ENCODE data around the gene CHCHD6.

CHCHD6 gene

GRCh38 chr3:126926684-126927400 lies 222.8 kb downstream of the CHCHD6 start:
- no peak for DNase-seq

DNA sequence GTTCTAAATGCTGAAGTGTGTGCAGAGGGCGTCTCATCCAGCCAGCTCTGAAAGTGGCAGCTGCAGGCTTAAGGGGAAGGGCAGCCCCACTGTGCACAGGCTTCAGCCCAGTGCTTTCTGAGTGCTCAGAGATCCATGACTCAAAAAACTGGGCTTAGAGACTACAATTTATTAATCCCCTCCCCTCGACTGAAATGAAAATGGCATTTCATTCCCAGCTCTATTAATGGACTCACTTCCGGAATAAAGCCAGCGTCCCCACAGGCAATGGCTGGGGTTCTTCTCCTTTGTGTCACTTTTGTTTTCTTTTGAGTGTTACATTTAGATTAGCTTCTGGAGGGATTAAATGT lies 223.3 kb downstream of the CHCHD6 start:
- no peak for DNase-seq

- no peak for DNase-seq
Measured at GRCh38 chr3:126927846-126928245, 223.8 kb downstream of the CHCHD6 start.

- no peak for DNase-seq
Measured at GRCh38 chr3:126928921-126929474, 225.0 kb downstream of the CHCHD6 start.

DNA sequence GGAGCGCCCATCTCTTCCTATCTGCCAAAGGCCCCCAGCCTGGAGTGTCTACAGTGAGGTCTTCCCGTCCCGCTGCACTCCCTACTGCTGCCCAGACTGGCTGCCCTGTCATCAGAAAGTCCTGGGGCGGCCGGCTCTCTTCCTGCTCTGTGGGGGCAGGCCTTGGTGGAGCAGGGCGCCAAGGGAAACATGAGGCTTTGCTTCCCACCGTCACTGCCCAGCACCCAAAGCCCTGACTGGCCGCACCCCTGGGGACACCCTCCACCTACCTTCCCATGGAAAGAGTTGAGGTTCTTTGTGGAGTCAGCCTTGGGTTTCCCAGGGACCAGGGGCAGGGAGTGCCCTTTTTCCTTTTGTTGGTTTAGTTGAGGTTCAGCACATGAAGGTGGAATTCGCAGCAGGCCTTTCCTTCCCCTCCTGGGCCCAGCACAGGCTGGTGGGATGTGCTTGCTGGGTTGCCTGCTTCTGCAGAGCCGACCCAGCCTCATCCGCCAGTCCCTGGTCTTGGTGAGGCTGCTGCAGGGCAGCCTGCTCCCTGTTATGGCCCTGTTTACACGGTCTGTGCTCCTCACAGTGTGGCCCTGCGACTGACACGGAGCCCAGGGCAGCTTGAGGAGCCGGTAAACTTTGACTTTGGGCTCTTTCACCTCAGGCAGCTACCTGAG lies 227.0 kb downstream of the CHCHD6 start:
- DNase-seq = no peak

- DNase-seq = no peak
Measured at GRCh38 chr3:126931806-126932187, 227.8 kb downstream of the CHCHD6 start.

DNA sequence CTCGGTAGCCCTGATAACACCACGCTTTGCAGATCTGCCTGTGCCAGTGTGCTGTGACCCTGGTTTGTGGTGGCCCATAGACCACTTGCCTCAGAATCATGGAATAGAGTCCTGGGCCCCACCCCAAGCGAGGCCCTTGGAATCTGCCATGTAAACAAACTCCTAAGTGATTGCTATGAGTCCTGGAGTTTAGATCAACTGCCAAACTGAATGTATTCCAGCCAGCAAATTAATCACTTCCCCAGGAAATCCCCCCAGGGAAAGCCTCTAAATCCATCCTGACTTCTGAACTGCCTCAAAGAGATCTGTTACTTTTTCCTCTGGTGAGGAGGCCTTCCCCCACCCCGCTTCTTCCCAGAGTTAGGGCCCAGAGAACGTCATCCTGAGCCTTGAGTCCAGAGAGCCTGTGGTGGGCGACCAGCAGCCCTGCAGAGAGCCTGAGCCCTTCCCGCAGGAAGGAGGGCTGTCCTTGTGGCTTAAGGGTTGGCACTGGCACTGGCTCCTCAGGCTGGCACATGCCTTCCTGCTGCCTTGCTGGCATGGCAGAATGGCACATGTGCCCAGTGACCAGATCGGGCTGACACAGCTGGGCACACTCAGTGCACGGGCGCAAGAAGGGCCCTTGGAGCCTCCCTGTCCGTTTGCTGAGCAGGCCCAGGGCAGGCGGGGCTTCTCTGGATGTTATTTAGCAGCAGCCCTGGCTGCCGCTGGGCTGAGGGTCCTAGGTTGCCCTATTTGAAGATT lies 228.3 kb downstream of the CHCHD6 start:
- no peak for DNase-seq

DNA sequence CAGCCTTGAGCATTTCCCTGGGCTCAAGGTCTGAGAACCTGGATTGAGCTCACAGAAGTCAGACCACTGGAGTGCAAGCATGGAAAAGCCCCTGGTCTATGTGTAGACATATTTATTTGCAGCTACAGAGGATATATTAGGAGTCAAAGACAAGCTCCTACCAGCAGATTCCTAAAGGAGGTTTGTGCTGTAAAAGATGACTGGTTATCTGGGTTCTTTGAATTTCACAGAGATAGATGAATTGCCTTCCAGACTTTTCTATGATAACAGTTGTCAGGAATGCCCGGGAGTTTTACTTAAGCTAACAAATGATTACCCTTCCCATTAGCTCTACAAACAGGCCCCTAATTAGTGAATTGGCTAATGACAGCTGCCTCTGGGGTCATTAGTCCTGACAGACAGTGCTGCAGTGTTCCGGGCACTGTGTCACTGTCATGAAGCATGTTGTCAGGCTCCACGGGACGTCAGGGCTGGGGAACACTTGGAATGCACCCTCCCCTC lies 230.0 kb downstream of the CHCHD6 start:
- DNase-seq = peak; percentile 46

DNA sequence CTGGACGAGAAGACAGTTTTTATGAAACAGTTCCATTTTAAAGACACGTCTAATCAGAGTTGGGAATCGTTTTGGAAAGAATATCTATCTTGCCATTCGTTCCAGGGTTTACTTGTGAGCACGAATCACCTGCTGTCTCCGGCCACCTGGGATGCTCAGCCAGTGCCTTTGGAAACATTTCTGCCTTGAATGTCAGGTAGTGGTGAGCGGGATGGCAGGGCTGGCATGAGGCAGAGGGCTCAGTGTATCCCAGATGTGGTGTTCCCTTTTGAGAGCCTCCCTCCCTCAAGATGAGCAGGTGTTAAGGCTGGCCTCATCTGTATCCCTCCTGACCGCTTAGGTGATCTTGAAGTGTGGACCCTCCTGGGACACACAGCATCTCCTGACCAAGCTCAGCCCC lies 231.0 kb downstream of the CHCHD6 start:
- DNase-seq = no peak

- no peak for DNase-seq
Measured at GRCh38 chr3:126935756-126936509, 231.9 kb downstream of the CHCHD6 start.

- no peak for DNase-seq
Measured at GRCh38 chr3:126936853-126937425, 232.9 kb downstream of the CHCHD6 start.

- no peak for DNase-seq
Measured at GRCh38 chr3:126937533-126937932, 233.5 kb downstream of the CHCHD6 start.

DNA sequence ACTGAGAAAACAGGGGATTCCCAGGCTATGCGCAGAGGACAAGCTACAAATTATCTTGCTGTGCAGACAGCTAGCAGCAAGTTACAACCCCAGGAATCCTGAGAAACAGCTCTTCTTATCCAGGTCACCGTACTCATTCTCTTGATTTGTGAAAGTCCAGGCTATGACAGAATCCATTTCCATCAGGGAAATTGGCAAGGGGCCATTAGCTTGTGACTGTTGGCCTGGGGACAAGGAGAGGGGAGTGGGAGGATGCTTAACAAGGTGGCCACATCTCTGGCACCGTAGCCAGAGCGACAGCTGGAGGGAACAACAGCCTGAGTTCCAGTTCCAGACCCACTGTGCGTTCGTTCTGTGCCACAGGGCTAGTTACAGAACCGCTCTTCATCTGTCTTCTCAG lies 233.9 kb downstream of the CHCHD6 start:
- peak; percentile 77 for DNase-seq

- DNase-seq = no peak
Measured at GRCh38 chr3:126938520-126939337, 234.7 kb downstream of the CHCHD6 start.

GRCh38 chr3:126939338-126939718 lies 235.3 kb downstream of the CHCHD6 start:
- peak; percentile 49 for DNase-seq

GRCh38 chr3:126939733-126940132 lies 235.7 kb downstream of the CHCHD6 start:
- no peak for DNase-seq

GRCh38 chr3:126941721-126942270 lies 237.8 kb downstream of the CHCHD6 start:
- DNase-seq = no peak

DNA sequence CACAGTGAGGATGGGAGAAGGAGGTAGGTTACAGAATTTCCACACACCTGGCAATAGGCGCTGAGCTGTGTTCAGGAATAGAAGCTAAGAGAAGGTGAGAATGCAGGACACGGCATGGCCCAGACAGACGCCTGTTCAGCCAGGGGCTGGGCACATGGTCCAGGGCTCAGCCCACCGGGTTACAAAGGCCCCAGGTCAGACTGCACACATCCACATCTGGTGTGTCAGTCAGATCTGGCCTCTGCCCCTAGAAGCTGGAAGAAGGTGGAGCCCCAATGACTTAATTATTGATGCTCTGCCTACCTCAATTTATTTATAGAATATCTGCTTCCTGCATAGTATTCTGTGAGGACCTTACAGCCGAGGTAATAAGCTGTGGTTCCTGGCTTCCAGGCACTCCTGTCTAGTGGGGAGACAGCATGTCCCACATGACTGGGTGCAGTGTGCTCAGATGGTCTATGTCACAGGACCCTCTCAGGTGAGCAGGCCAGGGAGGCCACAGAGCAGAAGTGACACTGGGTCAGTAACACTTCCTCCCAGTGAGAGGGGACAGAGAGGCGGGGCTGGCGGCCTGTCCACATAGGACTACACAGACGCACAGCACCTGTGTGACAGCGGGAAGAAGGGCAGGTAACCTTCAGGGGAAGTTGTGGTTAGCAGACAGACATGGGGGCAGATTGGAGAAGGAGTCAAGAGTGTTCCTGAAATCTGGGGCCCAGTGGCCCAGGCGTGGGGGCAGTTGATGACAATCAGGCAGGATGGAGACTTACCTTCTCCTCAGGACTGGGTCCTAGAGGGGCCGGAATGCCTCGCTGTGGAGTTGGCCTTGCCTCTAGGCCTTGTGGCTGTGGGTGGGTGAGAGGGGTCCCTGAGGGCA lies 240.3 kb downstream of the CHCHD6 start:
- no peak for DNase-seq

- DNase-seq = no peak
Measured at GRCh38 chr3:126945171-126945721, 241.2 kb downstream of the CHCHD6 start.

DNA sequence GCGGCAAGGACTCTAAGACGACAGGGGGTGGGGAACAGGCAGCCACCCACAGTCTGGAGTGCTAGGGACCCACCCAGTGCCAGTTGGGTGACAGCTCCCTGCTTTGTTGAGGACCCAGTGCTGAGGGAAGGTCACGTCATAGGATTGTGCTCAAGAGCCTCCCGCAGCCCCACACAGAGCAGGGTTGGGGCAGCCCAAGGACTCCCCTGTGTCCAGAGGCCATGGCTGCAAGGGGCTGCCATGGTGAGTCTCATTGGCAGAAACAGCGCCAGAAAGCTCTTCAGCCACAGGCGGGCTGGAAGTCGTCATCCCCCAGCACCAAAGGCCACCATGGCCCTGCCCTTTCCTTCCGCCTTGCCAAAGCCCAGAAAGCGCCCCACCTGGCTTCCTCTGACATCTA lies 241.9 kb downstream of the CHCHD6 start:
- no peak for DNase-seq
